Caco-2 (cell line): ENCODE data around the gene ELOVL1. TPM values are rescaled to one million over a fixed set of nuclear protein-coding genes. Genes with fewer than 3 reads are reported as not detected.
A peak's percentile ranks its signal among the peaks of the same experiment; 100 is the strongest.

Source experiments
- BruUV-seq: library from RNA; stranded (reverse); fragments of 400-500 nt; replicated peaks from 2 replicates; lab custom pipeline; 2021; lab: Mats Ljungman, UMichigan
- CTCF ChIA-PET: fragments of 300-600 bp; sonication (Branson Sonifier 250); formaldehyde crosslinking; loops from one replicate; lab custom pipeline; 2022; ENCODE audit warnings: antibody characterized with exemption; lab: Charles Lee
- POLR2A ChIA-PET: fragments of 300-600 bp; sonication (Branson Sonifier 250); formaldehyde crosslinking; loops from one replicate; lab custom pipeline; 2022; ENCODE audit warnings: antibody characterized with exemption; lab: Charles Lee
- DNase-seq, 2 experiments: peaks; one replicate each; pipeline versions ENCODE4 v3.0.0 to v3.0.0-alpha.2; 2020 to 2022
- H3K27me3 ChIP-seq: replicated peaks from 2 replicates; pipeline ENCODE4 v1.6.0; 2011; ENCODE audit warnings: low read length; ENCODE audit not compliant: control insufficient read depth, insufficient read depth
- H3K36me3 ChIP-seq: 2 replicates; pipeline ENCODE4 v1.5.1; 2011; ENCODE audit warnings: low read length; ENCODE audit not compliant: control insufficient read depth, insufficient read depth
- H3K4me1 ChIP-seq: fragments of 250-450 bp; sonication (Bioruptor Pico); 2 replicates; pipeline ENCODE4 v1.5.1; 2020; ENCODE audit warnings: mild to moderate bottlenecking
- H3K4me3 ChIP-seq: 2 replicates; pipeline ENCODE4 v1.5.1; 2011; ENCODE audit warnings: low read depth, mild to moderate bottlenecking, control low read depth, low read length
- H3K9me3 ChIP-seq: fragments of 250-450 bp; sonication (Bioruptor Pico); 2 replicates; pipeline ENCODE4 v1.5.1; 2020; ENCODE audit warnings: mild to moderate bottlenecking, moderate library complexity
- H3K27ac Mint-ChIP-seq: one replicate; pipeline ENCODE4 v1.8.0; 2022; ENCODE audit warnings: mixed read lengths; ENCODE audit not compliant: unreplicated experiment
- H3K27me3 Mint-ChIP-seq: one replicate; pipeline ENCODE4 v1.8.0; 2022; ENCODE audit warnings: mixed read lengths; ENCODE audit not compliant: insufficient read depth, unreplicated experiment
- H3K36me3 Mint-ChIP-seq: one replicate; pipeline ENCODE4 v1.8.0; 2022; ENCODE audit warnings: mild to moderate bottlenecking, mixed read lengths; ENCODE audit not compliant: insufficient read depth, unreplicated experiment
- H3K4me1 Mint-ChIP-seq: one replicate; pipeline ENCODE4 v1.8.0; 2022; ENCODE audit warnings: low read depth, mixed read lengths; ENCODE audit not compliant: unreplicated experiment
- H3K4me3 Mint-ChIP-seq: one replicate; pipeline ENCODE4 v1.8.0; 2022; ENCODE audit warnings: mild to moderate bottlenecking, moderate library complexity, mixed read lengths; ENCODE audit not compliant: unreplicated experiment
- H3K9me3 Mint-ChIP-seq: one replicate; pipeline ENCODE4 v1.8.0; 2022; ENCODE audit warnings: mixed read lengths; ENCODE audit not compliant: unreplicated experiment
- CTCF ChIP-seq, 2 experiments: fragments of 200-600 bp in 1 of 2; IDR thresholded peaks; 1 replicate in 1 of 2; 2 replicates in 1 of 2; pipeline versions ENCODE4 v1.5.1 to v1.8.0; 2011 to 2022; ENCODE audit warnings: antibody characterized with exemption in 1 of 2, control low read depth in 1 of 2, inconsistent platforms in 1 of 2, low read depth in 1 of 2, low read length in 1 of 2, mild to moderate bottlenecking in 1 of 2, moderate library complexity in 1 of 2; ENCODE audit not compliant: insufficient read depth in 1 of 2, severe bottlenecking in 1 of 2, unreplicated experiment in 1 of 2
- intact Hi-C: fragments of 100-400 bp; cut with micrococcal nuclease; formaldehyde crosslinking; loops from one replicate; pipeline ENCODE4 v1.10.0; 2022; ENCODE audit not compliant: unreplicated experiment
- total RNA-seq: library from RNA; stranded (reverse); gene quantifications from 2 replicates; pipeline ENCODE4 v1.2.3, GENCODE V29; 2022

ELOVL1 gene
- total RNA-seq, 1 experiment from 2014 or later: 66.8 TPM

- no peaks in the 10 kb centered on the region for H3K27me3 Mint-ChIP-seq
- Histone ChIP-seq H3K4me1 (no peaks in the 10 kb centered on the region; the same call in 1 of the 2 replicates), H3K9me3 (no peaks in the 10 kb centered on the region), H3K4me3 (no peak overlapping the region), H3K36me3 (no peaks in the 10 kb centered on the region), H3K27me3 (no peaks in the 10 kb centered on the region)
- POLR2A ChIA-PET: no interaction called here
- no peaks in the 10 kb centered on the region for H3K9me3 Mint-ChIP-seq
- peaks cover 14% of the 10 kb centered on the region for H3K36me3 Mint-ChIP-seq
- H3K4me1 Mint-ChIP-seq: peaks cover 23% of the 10 kb centered on the region
- no peak overlapping the region for H3K27ac Mint-ChIP-seq
- H3K4me3 Mint-ChIP-seq: no peak overlapping the region
- no TSS peak for BruUV-seq
- no peak for DNase-seq
- TF ChIP-seq CTCF (IDR thresholded peaks at IDR 0.05; ENCODE audit: insufficient read depth in 1 of 2, low read depth in 1 of 2, low read length in 1 of 2, severe bottlenecking in 1 of 2, unreplicated experiment in 1 of 2): no peak
- CTCF ChIA-PET: no interaction called here
- intact Hi-C loops: no loop called here
These were observed 16.8 kb downstream of the ELOVL1 start for GRCh38 chr1:43350976-43351375.

- BruUV-seq: TSS peak; percentile 87
- Histone ChIP-seq H3K36me3 (no peaks in the 10 kb centered on the region), H3K27me3 (no peaks in the 10 kb centered on the region), H3K9me3 (no peaks in the 10 kb centered on the region), H3K4me1 (no peaks in the 10 kb centered on the region; the same call in 1 of the 2 replicates), H3K4me3 (peak overlapping the region; percentile 48)
- Mint-ChIP-seq H3K27me3 (no peaks in the 10 kb centered on the region), H3K9me3 (no peaks in the 10 kb centered on the region), H3K27ac (peak overlapping the region; percentile 96), H3K4me3 (peak overlapping the region; percentile 74), H3K4me1 (peaks cover 23% of the 10 kb centered on the region), H3K36me3 (peaks cover 14% of the 10 kb centered on the region)
- intact Hi-C loops: loop anchor here (1.0 to 2.0 kb wide), 3 partner anchors 9 to 79 kb away; partner anchors contain the start of genes C1orf210 and CDC20
- POLR2A ChIA-PET: interaction anchor here (1.2 to 2.8 kb wide), 2 partner anchors 9 to 79 kb away, joined by 7 to 20 read pairs; partner anchors contain the start of genes CDC20 and TMEM125
- CTCF ChIA-PET: no interaction called here
- TF ChIP-seq CTCF (IDR thresholded peaks at IDR 0.05; ENCODE audit: insufficient read depth in 1 of 2, low read depth in 1 of 2, low read length in 1 of 2, severe bottlenecking in 1 of 2, unreplicated experiment in 1 of 2): no peak
- DNase-seq: no peak
These were observed 18.1 kb downstream of the ELOVL1 start for GRCh38 chr1:43349594-43350306.

GRCh38 chr1:43348809-43349593 is 18.8 kb downstream of the ELOVL1 start:
- peak overlapping the region; percentile 96 for H3K27ac Mint-ChIP-seq
- ChIA-PET POLR2A (interaction anchor here (1.0 to 2.8 kb wide), 5 partner anchors 9 to 142 kb away, joined by 4 to 20 read pairs (median 7); partner anchors contain the start of genes CDC20, ELOVL1 and TMEM125), CTCF (interaction anchor here (0.9 to 1.3 kb wide), 4 partner anchors 9 to 66 kb away, joined by 3 to 16 read pairs (median 6); partner anchors contain the start of genes C1orf210, CDC20 and ELOVL1)
- intact Hi-C loops: loop anchor here (1.0 to 2.0 kb wide), 3 partner anchors 9 to 78 kb away; partner anchors contain the start of genes C1orf210 and CDC20
- H3K36me3 Mint-ChIP-seq: peaks cover 14% of the 10 kb centered on the region
- H3K4me1 Mint-ChIP-seq: peaks cover 23% of the 10 kb centered on the region
- peak overlapping the region; percentile 48 for H3K4me3 ChIP-seq
- no peak for TF ChIP-seq CTCF (IDR thresholded peaks at IDR 0.05; ENCODE audit: insufficient read depth in 1 of 2, low read depth in 1 of 2, low read length in 1 of 2, severe bottlenecking in 1 of 2, unreplicated experiment in 1 of 2)
- BruUV-seq: no TSS peak
- H3K36me3 ChIP-seq: no peaks in the 10 kb centered on the region
- no peaks in the 10 kb centered on the region for H3K9me3 ChIP-seq
- no peaks in the 10 kb centered on the region for H3K9me3 Mint-ChIP-seq
- no peaks in the 10 kb centered on the region for H3K27me3 Mint-ChIP-seq
- no peaks in the 10 kb centered on the region for H3K27me3 ChIP-seq
- peak; percentile 93 to 94 for DNase-seq
- H3K4me3 Mint-ChIP-seq: peak overlapping the region; percentile 74
- no peaks in the 10 kb centered on the region; the same call in 1 of the 2 replicates for H3K4me1 ChIP-seq
